Myocyte (in vitro differentiated cells): ENCODE data around the gene CERS6. TPM values are rescaled to one million over a fixed set of nuclear protein-coding genes. Genes with fewer than 3 reads are reported as not detected.

Experiments used
- DNase-seq: peaks from one replicate; pipeline ENCODE4 v3.0.0-alpha.2; 2012; ENCODE audit warnings: low read depth
- total RNA-seq: library from RNA; depleted of rRNA; stranded (reverse); fragments of >200 nt; gene quantifications from 2 replicates; pipeline ENCODE4 v1.2.3, GENCODE V29; 2014

Gene CERS6
- total RNA-seq, 1 donor from 2014 or later, result 53.4 TPM

DNA sequence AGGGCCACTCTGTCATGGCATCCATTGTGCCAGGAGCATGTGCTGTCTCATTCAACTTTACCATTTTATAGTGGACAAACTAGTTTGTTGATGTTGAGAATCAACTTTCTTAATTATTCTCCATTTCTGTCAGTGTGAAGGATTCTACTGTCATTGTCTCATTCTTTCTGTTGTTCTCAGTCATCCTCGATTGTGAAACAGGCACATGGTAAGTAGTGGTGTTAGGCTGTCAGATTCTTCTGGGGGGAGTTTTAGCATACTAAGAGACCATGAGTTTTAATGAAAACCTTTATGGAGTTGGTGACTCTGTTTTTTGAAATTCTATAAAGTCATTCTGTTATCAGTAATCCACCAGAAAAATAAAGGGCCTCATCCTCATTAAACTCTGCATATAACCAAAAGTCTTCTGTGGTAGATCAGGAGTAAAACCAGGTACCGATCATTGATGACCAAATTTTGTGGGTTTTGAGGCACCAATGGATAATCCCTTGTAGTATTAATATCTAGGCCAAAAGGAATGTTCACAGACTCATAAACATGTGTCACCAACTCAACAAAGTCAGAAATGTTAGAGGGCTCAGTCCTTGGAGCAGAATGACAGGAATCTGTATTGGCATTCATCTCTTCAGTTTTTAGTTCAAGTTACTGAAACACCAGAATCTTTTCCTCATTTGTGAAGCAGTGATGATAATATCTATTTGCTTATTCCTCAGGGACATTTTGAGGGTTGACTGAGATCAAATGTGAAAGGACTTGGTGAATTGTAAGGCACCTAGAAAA lies 73.2 kb downstream of the CERS6 start:
- DNase-seq, result peak; percentile 47

DNA sequence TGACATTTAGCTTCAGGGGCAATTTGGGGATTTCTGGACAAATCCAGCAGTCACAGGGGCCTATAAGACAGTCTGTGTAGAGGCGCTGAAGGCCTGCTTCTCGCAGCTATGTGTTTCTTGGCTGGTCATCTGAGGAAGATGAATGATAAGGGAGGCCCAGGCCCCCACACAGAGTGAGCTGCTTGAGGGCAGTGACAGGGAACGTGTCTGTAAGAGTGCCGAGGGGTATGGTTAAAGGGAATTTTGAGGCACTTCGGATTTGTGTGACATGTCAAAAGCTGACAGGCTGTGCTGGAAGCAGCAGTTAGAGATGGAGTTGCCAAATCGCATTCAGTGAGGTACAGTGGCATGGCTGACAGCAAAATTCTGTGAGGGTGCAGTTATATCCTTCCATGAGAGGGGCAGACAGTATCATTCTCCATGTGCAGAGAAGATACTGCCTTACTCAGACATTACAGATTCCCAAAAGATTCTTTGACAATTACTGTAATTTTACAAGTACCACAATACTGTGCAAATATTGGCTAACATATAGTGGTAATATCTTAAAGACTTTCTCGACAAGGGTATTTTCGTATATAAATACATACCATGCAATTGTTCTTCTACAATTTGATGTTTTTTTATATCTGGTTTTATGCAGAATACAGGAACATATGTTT lies 74.0 kb downstream of the CERS6 start:
- DNase-seq, result no peak

- no peak for DNase-seq
These were observed 75.0 kb downstream of the CERS6 start for GRCh38 chr2:168530982-168531622.

- peak; percentile 63 for DNase-seq
These were observed 78.9 kb downstream of the CERS6 start for GRCh38 chr2:168534926-168535325.

DNA sequence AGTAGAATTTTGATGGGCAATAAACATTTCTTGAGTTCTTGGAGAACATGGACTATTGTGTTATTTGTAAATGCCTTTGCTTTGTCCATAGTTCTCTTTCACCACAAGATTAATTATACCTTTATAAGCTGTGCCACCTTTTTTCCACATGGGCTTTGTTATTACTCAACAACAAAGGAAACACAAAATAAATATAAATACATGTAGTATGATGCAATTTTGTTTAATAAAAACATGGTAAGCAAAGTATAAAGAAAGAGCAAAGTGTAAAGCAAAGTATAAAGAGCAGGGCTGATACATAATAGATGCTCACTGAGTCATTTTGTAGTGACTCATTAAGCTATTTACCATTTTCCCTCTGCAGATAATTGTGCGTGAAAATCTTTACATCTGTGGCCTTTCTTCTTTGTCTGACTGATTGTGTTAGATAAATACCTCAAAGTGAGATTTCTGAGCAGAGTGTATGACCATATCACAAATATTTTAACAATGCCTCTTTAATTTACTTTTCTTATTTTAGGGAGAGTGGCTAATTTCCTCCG lies 80.9 kb downstream of the CERS6 start:
- no peak for DNase-seq

DNA sequence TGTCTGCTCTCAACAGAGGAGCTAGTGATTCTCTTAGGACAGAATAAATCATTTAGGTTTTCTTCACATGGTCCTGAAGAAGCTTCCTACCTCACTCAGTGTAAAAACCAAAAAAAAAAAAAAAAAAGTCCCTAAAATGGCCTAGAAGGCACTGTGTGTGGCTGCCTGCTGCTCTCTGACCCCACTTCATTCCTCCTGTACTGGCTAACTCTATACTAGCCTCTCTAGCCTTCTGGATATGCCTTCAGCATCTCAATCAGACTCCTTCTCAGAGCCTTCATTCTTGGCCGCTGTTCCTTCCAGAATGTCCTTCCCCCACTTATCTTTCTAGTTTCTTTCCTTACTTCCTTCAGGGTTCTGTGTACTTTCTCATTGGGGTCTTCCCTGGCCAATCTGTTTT lies 82.1 kb downstream of the CERS6 start:
- no peak for DNase-seq

DNA sequence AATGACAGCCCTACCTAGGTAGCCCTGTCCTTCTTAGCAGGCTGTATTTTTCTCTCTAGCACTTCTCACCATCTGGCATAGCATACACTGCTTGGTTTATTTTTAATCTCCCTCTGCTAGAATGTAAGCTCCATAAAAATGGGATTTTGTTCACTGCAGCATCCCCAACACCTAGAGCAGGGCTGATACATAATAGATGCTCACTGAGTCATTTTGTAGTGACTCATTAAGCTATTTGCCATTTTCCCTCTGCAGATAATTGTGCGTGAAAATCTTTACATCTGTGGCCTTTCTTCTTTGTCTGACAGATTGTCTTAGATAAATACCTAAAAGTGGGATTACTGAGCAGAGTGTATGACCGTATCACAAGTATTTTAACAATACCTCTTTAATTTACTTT lies 82.5 kb downstream of the CERS6 start:
- no peak for DNase-seq

DNA sequence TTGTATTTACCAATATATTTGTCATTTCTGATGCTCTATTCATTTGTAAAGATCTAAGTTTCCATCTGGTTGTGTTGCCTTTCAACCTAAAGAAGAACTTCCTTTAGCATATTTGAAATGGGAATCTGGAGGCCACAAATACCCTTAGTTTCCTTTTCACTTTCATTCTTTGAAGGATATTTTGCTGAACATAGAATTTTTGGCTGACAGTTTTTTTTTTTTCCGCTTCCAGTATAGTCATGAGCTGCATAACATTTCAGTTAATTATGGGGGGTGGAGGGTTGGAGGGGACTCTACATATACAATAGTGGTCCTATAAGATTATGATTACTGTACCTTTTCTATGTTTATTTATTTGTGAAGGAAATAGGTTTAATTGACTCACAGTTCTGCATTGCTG lies 83.9 kb downstream of the CERS6 start:
- DNase-seq, result no peak

- DNase-seq, result no peak
These were observed 85.8 kb downstream of the CERS6 start for GRCh38 chr2:168541858-168542257.

DNA sequence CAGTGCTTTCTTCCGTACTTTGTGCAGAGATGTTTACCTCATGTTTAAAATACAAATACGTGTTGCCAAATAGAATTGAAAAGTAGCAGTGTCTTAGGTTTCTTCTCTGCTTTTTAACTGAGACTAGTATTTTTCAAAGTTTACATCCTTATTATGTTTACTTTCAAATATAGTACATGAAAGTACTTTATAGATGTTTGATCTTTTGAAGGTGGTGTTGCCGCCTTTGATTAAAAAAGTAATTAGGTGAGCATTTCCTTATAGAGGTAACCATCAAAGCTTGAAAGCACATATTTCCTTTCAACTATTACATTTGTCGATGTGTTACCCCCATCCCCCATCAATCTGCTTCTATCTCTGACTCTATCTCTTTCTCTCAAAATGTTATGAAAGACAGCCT lies 87.0 kb downstream of the CERS6 start:
- no peak for DNase-seq

- no peak for DNase-seq
These were observed 87.9 kb downstream of the CERS6 start for GRCh38 chr2:168543935-168544334.

GRCh38 chr2:168545439-168546082 lies 89.5 kb downstream of the CERS6 start:
- DNase-seq, result peak; percentile 91

DNA sequence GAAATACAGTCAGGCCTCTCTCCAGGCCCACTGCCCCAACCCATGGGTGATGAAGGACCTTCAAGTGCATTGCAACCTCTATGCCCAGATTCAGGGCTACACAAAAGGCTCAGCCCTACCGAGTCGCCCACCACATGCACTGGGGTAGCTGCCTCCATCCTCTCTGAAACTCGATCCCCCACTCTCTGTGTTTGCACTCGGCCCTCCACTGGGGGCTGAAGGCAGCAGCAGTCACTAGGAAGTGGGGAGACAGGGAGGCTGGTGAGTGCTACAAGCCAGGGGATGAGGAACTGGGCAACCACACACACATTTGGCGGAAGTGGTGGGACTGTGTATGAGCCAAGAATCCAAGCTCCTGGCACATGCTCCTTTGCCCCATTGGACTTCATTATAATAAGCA lies 94.6 kb downstream of the CERS6 start:
- no peak for DNase-seq

- DNase-seq, result no peak
These were observed 96.4 kb downstream of the CERS6 start for GRCh38 chr2:168552450-168552856.

DNA sequence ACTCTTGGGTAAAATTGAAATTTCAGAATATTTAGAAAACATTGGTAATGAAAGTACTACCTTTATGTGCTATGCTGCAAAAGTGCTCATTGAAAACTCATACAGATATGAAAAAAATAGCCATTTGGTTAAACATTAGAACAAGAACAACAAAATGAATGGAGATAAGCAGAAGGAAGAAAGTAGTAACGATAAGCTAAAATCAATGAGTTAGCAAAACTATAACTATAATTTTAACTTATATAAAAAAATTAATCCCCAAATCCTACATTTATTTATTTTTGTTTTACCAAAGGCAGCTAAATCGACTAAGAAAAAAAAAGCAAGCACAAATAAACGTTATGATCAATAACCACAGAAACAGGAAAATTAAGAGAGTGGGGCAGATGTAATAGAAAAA lies 99.2 kb downstream of the CERS6 start:
- no peak for DNase-seq

- DNase-seq, result peak; percentile 57
These were observed 103.1 kb downstream of the CERS6 start for GRCh38 chr2:168559187-168559586.

- peak; percentile 55 for DNase-seq
These were observed 104.9 kb downstream of the CERS6 start for GRCh38 chr2:168560817-168561499.

- DNase-seq, result no peak
These were observed 105.9 kb downstream of the CERS6 start for GRCh38 chr2:168561991-168562390.

DNA sequence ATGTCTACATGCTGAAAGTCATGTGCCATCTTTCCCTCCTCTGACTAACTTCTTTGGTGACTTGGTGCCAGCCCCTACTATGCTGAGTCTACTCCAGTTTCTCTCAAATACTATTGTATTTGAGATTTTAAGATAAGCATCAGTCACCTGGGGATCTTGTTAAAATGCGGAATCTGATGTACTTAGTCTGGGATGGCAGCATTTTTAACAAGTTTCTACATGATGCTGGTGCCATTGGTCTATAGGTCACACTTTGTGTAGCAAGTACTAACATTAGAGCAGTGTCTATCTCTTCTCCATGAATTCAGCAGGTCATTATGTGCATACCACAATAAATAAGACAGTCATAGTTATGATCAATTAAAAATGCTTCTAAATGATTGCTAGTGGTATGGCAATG lies 106.9 kb downstream of the CERS6 start:
- no peak for DNase-seq

- no peak for DNase-seq
These were observed 108.6 kb downstream of the CERS6 start for GRCh38 chr2:168564641-168565040.

- DNase-seq, result no peak
These were observed 109.0 kb downstream of the CERS6 start for GRCh38 chr2:168565112-168565511.
